K562 (cell line): ENCODE data around the gene TRAF5. TPM values are rescaled to one million over a fixed set of nuclear protein-coding genes. Genes with fewer than 3 reads are reported as not detected.

Experiments used
- ATF3 ChIP-seq, 2 experiments: fragments of 450-650 bp in 1 of 2; sonication (generic) in 1 of 2; formaldehyde crosslinking in 1 of 2; IDR thresholded peaks in 1 of 2; conservative IDR thresholded peaks in 1 of 2; 2 replicates each; pipeline versions ENCODE4 v1.6.1 to v1.8.1; 2016 to 2023; ENCODE audit warnings: mild to moderate bottlenecking in 2 of 2, moderate library complexity in 2 of 2, inconsistent platforms in 1 of 2, missing genetic modification reagents in 1 of 2
- CAMTA2 ChIP-seq: fragments of 250-450 bp; sonication (Bioruptor Pico); conservative IDR thresholded peaks from 2 replicates; pipeline ENCODE4 v1.5.1; 2022
- CREBBP ChIP-seq: IDR thresholded peaks from one replicate; pipeline ENCODE4 v1.6.1; 2012; ENCODE audit warnings: low read depth, mild to moderate bottlenecking, control low read depth, inconsistent platforms, low read length
- CTCFL ChIP-seq: IDR thresholded peaks from 2 replicates; pipeline ENCODE4 v1.6.1; 2011; ENCODE audit warnings: borderline replicate concordance, low read depth, mild to moderate bottlenecking, moderate library complexity, low read length; ENCODE audit not compliant: insufficient read depth, poor library complexity, severe bottlenecking
- E4F1 ChIP-seq: fragments of 250-450 bp; sonication (Bioruptor Pico); IDR thresholded peaks from 2 replicates; pipeline ENCODE4 v1.5.0; 2021; ENCODE audit warnings: mild to moderate bottlenecking, borderline replicate concordance
- MAFK ChIP-seq: IDR thresholded peaks from 2 replicates; pipeline ENCODE4 v1.6.1; 2011; ENCODE audit warnings: low read length, improper control_type of control experiment
- MCM5 ChIP-seq: fragments of 450-650 bp; IDR thresholded peaks from 2 replicates; pipeline ENCODE4 v1.6.1; 2016; ENCODE audit warnings: low read depth
- NONO ChIP-seq, 2 experiments: fragments of 200-400 bp in 1 of 2; fragments of 450-650 bp in 1 of 2; formaldehyde crosslinking in 1 of 2; IDR thresholded peaks; 2 replicates each; pipeline ENCODE4 v1.6.1; 2017; ENCODE audit warnings: low read depth in 2 of 2, mild to moderate bottlenecking in 2 of 2, moderate library complexity in 2 of 2, low read length in 1 of 2
- NR2C2 ChIP-seq, 2 experiments: fragments of 200-800 bp in 1 of 2; sonication (Bioruptor generic) in 1 of 2; sonication (generic) in 1 of 2; formaldehyde crosslinking in 1 of 2; IDR thresholded peaks; 2 replicates each; pipeline versions ENCODE4 v1.6.1 to v1.8.0; 2016 to 2022; ENCODE audit warnings: mild to moderate bottlenecking in 1 of 2, missing compliant biosample characterization in 1 of 2, missing genetic modification characterization in 1 of 2, missing genetic modification reagents in 1 of 2
- PHB ChIP-seq: fragments of 250-450 bp; sonication (Bioruptor Pico); IDR thresholded peaks from 2 replicates; pipeline ENCODE4 v1.5.0; 2021
- PHB2 ChIP-seq: fragments of 450-650 bp; IDR thresholded peaks from 2 replicates; pipeline ENCODE4 v1.6.1; 2017; ENCODE audit warnings: low read depth
- POLR3G ChIP-seq: IDR thresholded peaks from 2 replicates; pipeline ENCODE4 v1.6.1; 2011; ENCODE audit not compliant: insufficient read length, insufficient replicate concordance; ENCODE audit errors: extremely low read depth
- ZNF121 ChIP-seq: sonication (generic); formaldehyde crosslinking; conservative IDR thresholded peaks from 2 replicates; pipeline ENCODE4 v1.8.0; 2022; ENCODE audit warnings: missing genetic modification reagents
- ZNF311 ChIP-seq: fragments of 250-450 bp; sonication (Bioruptor Pico); IDR thresholded peaks from 2 replicates; pipeline ENCODE4 v1.4.0; 2020; ENCODE audit warnings: mild to moderate bottlenecking, moderate library complexity
- ZNF316 ChIP-seq: fragments of 450-650 bp; IDR thresholded peaks from 2 replicates; pipeline ENCODE4 v1.6.1; 2016
- polyA plus RNA-seq, 8 experiments: library from polyadenylated mRNA; depleted of rRNA in 4 of 8; stranded (reverse) in 5 of 8; unstranded in 3 of 8; fragments of >200 nt; fragmentation: Nextera tagmentation in 2 of 8; fragmentation: Illumina TruSeq in 1 of 8; extraction: Ambion mirVana in 2 of 8; extraction: Trizol in 1 of 8; gene quantifications; 2 replicates each; pipeline versions ENCODE4 v1.2.1 to v1.2.3, GENCODE V29; 2011 to 2014; ENCODE audit warnings: inconsistent platforms in 1 of 8, missing spikeins in 1 of 8
- total RNA-seq, 7 experiments: library from RNA; depleted of rRNA in 6 of 7; stranded (reverse); fragments of >200 nt in 6 of 7; fragmentation: Illumina TruSeq in 2 of 7; extraction: Trizol in 2 of 7; gene quantifications; 2 replicates each; pipeline versions ENCODE4 v1.2.1 to v1.2.3, GENCODE V29; 2011 to 2021; ENCODE audit warnings: low replicate concordance in 1 of 7
- TF ChIP-seq, protein P1 (sequence below): fragments of 250-450 bp; sonication (Bioruptor Pico); IDR thresholded peaks from 2 replicates; pipeline ENCODE4 v1.5.0; 2022; ENCODE audit warnings: mild to moderate bottlenecking
- TF ChIP-seq, protein P2 (sequence below): fragments of 250-450 bp; sonication (Bioruptor Pico); IDR thresholded peaks from 2 replicates; pipeline ENCODE4 v1.5.0; 2021; ENCODE audit warnings: mild to moderate bottlenecking, moderate library complexity

The TRAF5 gene
- total and polyA plus RNA-seq, 9 of the 15 experiments (the other 6 are each of a cell fraction or from before 2014, with no cell fraction given): 2.0 to 9.3 (median 5.3) TPM

GRCh38 chr1:211287218-211287617, 39.4 kb upstream of the TRAF5 start (continued):
- TF ChIP-seq PHB2: no peak
- TF ChIP-seq NR2C2 (CRISPR knock-in tag; IDR thresholded peaks at IDR 0.05): no peak
- TF ChIP-seq NR2C2 (tag; IDR thresholded peaks at IDR 0.05): no peak
- TF ChIP-seq PHB: no peak
- TF ChIP-seq, protein P1, sequence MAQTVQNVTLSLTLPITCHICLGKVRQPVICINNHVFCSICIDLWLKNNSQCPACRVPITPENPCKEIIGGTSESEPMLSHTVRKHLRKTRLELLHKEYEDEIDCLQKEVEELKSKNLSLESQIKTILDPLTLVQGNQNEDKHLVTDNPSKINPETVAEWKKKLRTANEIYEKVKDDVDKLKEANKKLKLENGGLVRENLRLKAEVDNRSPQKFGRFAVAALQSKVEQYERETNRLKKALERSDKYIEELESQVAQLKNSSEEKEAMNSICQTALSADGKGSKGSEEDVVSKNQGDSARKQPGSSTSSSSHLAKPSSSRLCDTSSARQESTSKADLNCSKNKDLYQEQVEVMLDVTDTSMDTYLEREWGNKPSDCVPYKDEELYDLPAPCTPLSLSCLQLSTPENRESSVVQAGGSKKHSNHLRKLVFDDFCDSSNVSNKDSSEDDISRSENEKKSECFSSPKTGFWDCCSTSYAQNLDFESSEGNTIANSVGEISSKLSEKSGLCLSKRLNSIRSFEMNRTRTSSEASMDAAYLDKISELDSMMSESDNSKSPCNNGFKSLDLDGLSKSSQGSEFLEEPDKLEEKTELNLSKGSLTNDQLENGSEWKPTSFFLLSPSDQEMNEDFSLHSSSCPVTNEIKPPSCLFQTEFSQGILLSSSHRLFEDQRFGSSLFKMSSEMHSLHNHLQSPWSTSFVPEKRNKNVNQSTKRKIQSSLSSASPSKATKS: no peak
- no peak for TF ChIP-seq CAMTA2 (CRISPR knock-in tag)
- TF ChIP-seq CREBBP: no peak
- TF ChIP-seq ZNF311 (CRISPR knock-in tag): no peak
- TF ChIP-seq CTCFL: no peak
- TF ChIP-seq ATF3 (IDR thresholded peaks at IDR 0.05): no peak
- TF ChIP-seq ATF3 (CRISPR knock-in tag; conservative IDR thresholded peaks at IDR 0.05): no peak
- TF ChIP-seq MCM5: no peak
- peak; percentile 90 for TF ChIP-seq MAFK
- TF ChIP-seq E4F1 (CRISPR knock-in tag): no peak
- TF ChIP-seq, protein P2, sequence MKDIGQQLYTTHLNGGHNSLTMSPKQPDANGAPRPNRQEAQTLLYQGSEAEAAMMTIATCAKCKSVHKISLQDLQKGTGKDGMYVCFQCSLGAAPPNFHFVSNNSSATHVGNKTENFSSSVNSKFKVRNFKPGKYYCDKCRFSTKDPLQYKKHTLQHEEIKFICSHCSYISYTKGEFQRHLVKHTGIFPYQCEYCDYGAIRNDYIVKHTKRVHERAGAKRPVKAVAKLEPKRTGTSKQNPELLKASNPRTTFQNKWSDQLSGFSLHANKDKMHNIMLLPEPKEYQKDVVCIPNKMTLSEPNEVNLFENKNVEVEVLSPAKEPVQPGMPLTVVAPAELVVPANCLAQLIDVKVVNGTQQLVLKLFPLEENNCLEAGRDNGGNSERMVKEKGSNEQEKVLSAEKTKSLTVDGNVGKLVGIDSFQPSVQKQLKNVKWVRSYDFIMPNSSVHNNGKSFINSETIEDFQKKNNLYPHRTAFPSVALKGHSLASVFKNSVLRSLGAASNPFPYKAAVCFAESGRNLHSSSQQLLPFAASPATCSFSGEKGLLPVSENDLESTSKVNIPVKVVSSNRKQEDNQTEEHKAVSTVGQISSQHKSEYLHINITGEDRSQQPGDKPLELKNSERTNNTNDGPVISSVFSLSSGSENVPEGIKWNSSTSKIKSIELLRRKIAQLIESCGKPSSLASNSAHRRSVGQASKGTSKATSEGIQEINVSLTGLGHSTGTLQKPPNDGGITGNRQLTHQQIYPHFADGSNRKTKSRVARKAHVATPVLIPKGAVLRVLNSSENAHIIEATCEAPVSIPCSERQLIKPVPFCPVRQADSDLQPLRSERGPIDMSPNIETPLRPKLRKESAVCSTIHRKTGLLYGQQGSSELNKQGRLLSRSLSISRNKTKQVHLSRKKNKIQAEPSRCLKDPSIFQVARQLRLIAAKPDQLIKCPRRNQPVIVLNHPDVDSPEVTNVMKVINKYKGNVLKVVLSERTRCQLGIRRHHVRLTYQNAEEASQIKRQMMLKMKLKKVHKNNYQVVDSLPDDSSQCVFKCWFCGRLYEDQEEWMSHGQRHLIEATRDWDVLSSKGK: no peak
- TF ChIP-seq NONO (IDR thresholded peaks at IDR 0.05; ENCODE audit: low read depth in 2 of 2, low read length in 1 of 2): no peak
- TF ChIP-seq ZNF316: peak; percentile 95
- TF ChIP-seq POLR3G: no peak
- TF ChIP-seq ZNF121: no peak
